ENCODE results near the gene RBFOX2.

GRCh38 chr22:35721960-35722359 lies 306.7 kb downstream of the RBFOX2 start:
- TF ChIP-seq CTCF (IDR thresholded peaks at IDR 0.05) (no peak), POLR2A (IDR thresholded peaks at IDR 0.05) (no peak)

All from tibial nerve (tissue), 3 donors.